GM12878 (cell line): ENCODE data around the gene FAM20A. TPM values are rescaled to one million over a fixed set of nuclear protein-coding genes. Genes with fewer than 3 reads are reported as not detected.

Source experiments
- CHD4 ChIP-seq: fragments of 200-600 bp; sonication (generic); IDR thresholded peaks from 2 replicates; pipeline ENCODE4 v1.6.1; 2016; ENCODE audit warnings: mild to moderate bottlenecking
- FOXK2 ChIP-seq: fragments of 450-650 bp; IDR thresholded peaks from 2 replicates; pipeline ENCODE4 v1.6.1; 2017; ENCODE audit warnings: mild to moderate bottlenecking, moderate library complexity
- HSF1 ChIP-seq: fragments of 150-350 bp; IDR thresholded peaks from 2 replicates; pipeline ENCODE4 v1.6.1; 2014; ENCODE audit warnings: mild to moderate bottlenecking, low read depth, low read length
- MTA3 ChIP-seq: IDR thresholded peaks from 2 replicates; pipeline ENCODE4 v1.6.1; 2012; ENCODE audit warnings: low read length, inconsistent platforms, borderline replicate concordance
- MXI1 ChIP-seq: fragments of 150-350 bp; IDR thresholded peaks from 2 replicates; pipeline ENCODE4 v1.6.1; 2011; ENCODE audit warnings: low read depth, mild to moderate bottlenecking, inconsistent platforms, low read length, improper control_type of control experiment
- POU2F2 ChIP-seq: IDR thresholded peaks from 3 replicates; pipeline ENCODE4 v1.6.1; 2011; ENCODE audit warnings: low read depth, mild to moderate bottlenecking, low read length, borderline replicate concordance
- RELB ChIP-seq: fragments of 450-650 bp; IDR thresholded peaks from 2 replicates; pipeline ENCODE4 v1.6.1; 2017; ENCODE audit warnings: low read depth, mild to moderate bottlenecking, moderate library complexity
- TAF1 ChIP-seq: IDR thresholded peaks from 2 replicates; pipeline ENCODE4 v1.6.1; 2011; ENCODE audit warnings: mild to moderate bottlenecking, low read depth, low read length, borderline replicate concordance
- ZNF687 ChIP-seq: fragments of 450-650 bp; IDR thresholded peaks from 2 replicates; pipeline ENCODE4 v1.6.1; 2017; ENCODE audit warnings: mild to moderate bottlenecking, moderate library complexity
- ZSCAN29 ChIP-seq: fragments of 450-650 bp; IDR thresholded peaks from 2 replicates; pipeline ENCODE4 v1.6.1; 2017; ENCODE audit warnings: mild to moderate bottlenecking, moderate library complexity
- polyA plus RNA-seq, 11 experiments: library from polyadenylated mRNA; depleted of rRNA in 4 of 11; unstranded in 6 of 11; stranded (reverse) in 5 of 11; fragments of >200 nt; fragmentation: Nextera tagmentation in 4 of 11; fragmentation: Illumina TruSeq in 1 of 11; extraction: Ambion mirVana in 4 of 11; extraction: Trizol in 1 of 11; gene quantifications; 1 replicate in 1 of 11; 2 replicates in 10 of 11; pipeline versions ENCODE4 v1.2.1 to v1.2.3, GENCODE V29; 2011 to 2016; ENCODE audit warnings: inconsistent platforms in 2 of 11, missing spikeins in 2 of 11, low read depth in 1 of 11
- total RNA-seq, 4 experiments: library from RNA; depleted of rRNA in 3 of 4; stranded (reverse); fragments of >200 nt in 3 of 4; fragmentation: Illumina TruSeq in 1 of 4; extraction: Trizol in 1 of 4; gene quantifications; 2 replicates each; pipeline versions ENCODE4 v1.2.1 to v1.2.3, GENCODE V29; 2013 to 2021
- TF ChIP-seq, protein P1 (sequence below): fragments of 450-650 bp; IDR thresholded peaks from 2 replicates; pipeline ENCODE4 v1.6.1; 2016; ENCODE audit warnings: mild to moderate bottlenecking

Gene FAM20A
- total and polyA plus RNA-seq, 10 of the 15 experiments (the other 5 are each of a cell fraction or from before 2014, with no cell fraction given): 0.13 TPM; not detected in 9

- TF ChIP-seq, protein P1, sequence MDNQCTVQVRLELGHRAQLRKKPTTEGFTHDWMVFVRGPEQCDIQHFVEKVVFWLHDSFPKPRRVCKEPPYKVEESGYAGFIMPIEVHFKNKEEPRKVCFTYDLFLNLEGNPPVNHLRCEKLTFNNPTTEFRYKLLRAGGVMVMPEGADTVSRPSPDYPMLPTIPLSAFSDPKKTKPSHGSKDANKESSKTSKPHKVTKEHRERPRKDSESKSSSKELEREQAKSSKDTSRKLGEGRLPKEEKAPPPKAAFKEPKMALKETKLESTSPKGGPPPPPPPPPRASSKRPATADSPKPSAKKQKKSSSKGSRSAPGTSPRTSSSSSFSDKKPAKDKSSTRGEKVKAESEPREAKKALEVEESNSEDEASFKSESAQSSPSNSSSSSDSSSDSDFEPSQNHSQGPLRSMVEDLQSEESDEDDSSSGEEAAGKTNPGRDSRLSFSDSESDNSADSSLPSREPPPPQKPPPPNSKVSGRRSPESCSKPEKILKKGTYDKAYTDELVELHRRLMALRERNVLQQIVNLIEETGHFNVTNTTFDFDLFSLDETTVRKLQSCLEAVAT: peak; percentile 48; the same call in 1 of the 2 replicates
- no peak for TF ChIP-seq MTA3
- TF ChIP-seq HSF1: no peak
- no peak for TF ChIP-seq ZNF687
- TF ChIP-seq CHD4: no peak
- 0 out of 2 replicates have a peak, but pooled peaks have one; percentile 31 for TF ChIP-seq RELB
- TF ChIP-seq TAF1: no peak
- no peak; the same call in 1 of the 2 replicates for TF ChIP-seq ZSCAN29
- TF ChIP-seq MXI1: no peak
- TF ChIP-seq FOXK2: no peak
- no peak for TF ChIP-seq POU2F2
Measured at GRCh38 chr17:68512960-68513474, 88.2 kb downstream of the FAM20A start (continued).
